Lower leg skin (tissue), 3 donors: ENCODE results near the gene MTFR1L.

Experiments used
- CTCF ChIP-seq, 3 donors: fragments of 450-650 bp; IDR thresholded peaks; one replicate each; pipeline ENCODE4 v1.5.1; 2016; ENCODE audit warnings: antibody characterized with exemption in 3 of 3, mild to moderate bottlenecking in 3 of 3, moderate library complexity in 2 of 3
- POLR2A ChIP-seq, 2 donors: fragments of 450-650 bp; IDR thresholded peaks; one replicate each; pipeline ENCODE4 v1.6.1; 2016 to 2017; ENCODE audit warnings: antibody characterized with exemption in 2 of 2, mild to moderate bottlenecking in 1 of 2, moderate library complexity in 1 of 2

DNA sequence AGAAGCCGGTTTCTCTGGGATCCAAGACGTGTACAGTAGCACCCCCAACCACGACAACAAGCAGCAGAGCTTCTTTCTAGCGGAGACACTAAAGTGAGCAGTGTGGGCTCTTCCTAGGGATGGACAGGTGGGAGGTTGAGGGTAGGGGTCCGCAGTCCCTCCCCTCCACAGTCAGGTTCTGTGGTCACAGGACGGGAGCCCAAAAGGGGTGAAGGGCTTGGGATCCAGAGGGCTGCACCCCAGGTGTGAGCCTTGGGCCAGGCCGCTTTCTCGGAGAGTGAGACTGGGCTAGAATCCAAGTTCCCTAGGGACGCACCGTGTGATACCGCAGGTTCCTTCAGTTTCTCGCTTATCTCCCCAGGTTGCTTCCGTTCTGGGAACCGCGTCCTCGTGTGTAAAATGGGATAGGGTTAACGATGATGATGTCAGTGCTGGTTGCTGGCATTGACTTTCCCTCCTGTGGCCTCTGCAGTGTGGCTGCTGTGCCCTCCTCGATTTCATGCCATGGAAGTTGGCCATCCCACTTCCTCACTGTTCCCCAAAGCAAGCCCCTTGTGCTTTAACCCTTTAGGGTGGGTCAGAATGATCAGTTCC, 37.0 kb upstream of the MTFR1L start:
- TF ChIP-seq POLR2A (IDR thresholded peaks at IDR 0.05), result no peak
- no peak for TF ChIP-seq CTCF (IDR thresholded peaks at IDR 0.05)
